CD4-positive, alpha-beta T cell treated with Interleukin-21 for 1 hour (primary cell): ENCODE data around the gene ZNF148.

ENCODE experiments used
- DNase-seq: peaks from one replicate; pipeline ENCODE4 v3.0.0-alpha.2; 2020

The ZNF148 gene

DNA sequence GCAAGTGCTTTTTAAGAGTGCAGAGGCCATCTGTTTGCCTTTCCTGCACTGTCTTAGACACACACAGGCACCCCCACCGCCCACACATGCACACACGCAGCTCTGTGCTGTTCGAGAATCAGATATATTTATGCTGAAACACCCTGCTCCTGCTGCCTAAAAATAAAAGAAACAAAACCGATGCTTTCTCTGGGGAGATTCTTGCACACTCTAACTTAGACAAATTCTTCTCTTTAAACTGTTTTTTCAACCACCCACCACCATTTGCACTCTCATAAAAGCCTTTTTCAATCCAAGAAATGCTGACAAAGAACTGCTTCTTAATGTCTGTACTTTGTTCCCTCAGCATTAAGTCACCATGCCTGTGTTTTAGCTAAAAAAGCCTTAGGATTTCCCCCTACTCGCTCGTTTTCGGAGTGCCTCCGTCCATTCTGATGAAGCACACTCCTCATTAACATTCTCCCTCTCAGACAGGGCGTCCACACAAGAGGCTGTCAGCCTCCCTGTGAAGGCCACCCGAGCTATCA lies 188.8 kb downstream of the ZNF148 start:
- DNase-seq, result no peak

DNA sequence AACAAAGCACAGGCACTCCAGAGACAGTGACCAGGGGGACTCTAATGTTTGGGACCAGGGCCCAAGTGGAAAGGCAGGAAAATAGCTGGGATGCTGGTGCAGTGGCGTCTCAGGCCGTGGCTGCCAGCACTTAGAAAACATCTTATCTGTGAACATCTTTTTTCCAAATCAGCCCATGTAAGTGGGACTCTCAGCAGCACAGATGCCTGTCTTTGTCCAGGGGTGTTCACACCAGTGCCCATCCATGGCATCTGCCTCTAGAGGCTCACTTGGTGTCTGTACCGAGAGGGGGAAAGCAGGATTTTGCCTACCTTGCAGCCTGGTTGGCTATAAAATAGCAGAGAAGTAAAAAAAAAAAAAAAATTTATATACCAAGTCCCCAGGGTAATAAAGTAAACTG lies 189.3 kb downstream of the ZNF148 start:
- no peak for DNase-seq

DNA sequence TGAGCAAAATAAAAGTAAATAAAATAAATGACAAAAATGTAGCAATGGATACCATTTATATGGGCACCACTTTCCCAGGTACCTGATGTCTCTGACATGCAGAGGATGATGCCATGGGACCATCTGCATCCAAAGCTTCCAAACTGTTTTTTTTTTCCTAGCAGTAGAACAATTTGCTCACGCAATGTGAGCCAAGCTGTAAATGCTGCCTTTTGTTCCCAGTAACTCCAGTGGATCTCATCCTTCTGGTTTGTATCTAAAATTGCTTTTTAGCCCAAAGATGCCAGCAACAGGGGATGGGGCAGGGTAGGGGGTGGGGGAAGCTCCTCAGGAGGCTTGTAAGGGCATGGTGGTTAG lies 195.3 kb downstream of the ZNF148 start:
- DNase-seq, result no peak

DNA sequence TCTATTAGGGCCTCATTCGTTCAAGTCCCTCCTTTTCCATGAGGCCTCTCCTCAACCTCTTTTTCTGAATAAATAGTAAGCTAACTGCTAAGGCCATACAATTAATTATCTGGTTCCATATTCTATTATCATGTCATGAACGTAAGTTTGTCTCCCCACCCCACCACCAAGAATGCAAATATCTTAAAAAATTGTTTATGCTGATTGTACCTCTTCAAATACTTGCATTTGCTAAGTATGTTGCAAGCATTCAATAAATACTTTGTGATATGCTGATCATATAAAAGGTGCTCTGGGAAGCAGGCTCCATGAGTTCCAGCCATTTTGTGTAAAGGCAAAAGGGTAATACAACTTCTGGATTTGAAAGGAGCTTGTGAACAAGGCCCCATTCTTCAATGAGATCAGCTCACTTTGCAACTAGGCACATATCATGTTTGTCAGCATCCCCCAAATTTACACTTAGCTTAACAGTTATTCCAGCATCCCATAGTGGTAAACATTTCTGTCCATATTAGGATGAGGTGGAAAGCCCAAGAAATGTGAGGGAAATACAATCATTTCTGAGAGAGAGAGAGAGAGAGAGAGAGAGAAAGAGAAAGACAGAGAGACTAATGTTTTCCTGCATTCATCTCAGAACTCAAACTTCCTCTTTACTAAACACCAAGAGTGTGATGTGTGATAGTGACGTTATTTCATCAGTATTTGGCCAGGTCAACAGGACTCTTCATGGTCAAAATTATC lies 195.8 kb downstream of the ZNF148 start:
- no peak for DNase-seq

DNA sequence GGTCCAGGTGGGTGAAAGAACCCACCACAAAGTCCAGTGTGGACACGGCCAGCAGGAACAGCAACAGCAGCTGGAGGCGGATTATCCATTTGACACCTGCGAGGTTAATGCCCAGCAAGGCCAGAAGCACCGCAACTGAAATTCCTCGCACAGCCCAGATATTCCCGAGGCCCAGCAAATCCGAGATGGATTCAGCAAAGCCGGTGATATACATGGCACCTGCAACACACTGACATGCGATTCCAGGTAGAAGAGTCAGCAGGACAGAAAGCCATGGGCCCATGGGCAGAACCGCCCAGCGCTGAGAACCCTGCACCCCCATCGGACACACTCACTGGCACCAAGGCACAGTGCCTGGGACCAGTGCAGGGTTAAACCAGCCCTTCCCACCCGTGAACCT lies 197.4 kb downstream of the ZNF148 start:
- DNase-seq, result no peak
